DMS 273 treated with DMSO at 0.1 percent for 48 hours (cell line): Measurements from ENCODE around the gene IL1A.

Experiments used
- DNase-seq: peaks from one replicate; lab custom pipeline; 2025; lab: John Stamatoyannopoulos, UW

Gene IL1A

DNA sequence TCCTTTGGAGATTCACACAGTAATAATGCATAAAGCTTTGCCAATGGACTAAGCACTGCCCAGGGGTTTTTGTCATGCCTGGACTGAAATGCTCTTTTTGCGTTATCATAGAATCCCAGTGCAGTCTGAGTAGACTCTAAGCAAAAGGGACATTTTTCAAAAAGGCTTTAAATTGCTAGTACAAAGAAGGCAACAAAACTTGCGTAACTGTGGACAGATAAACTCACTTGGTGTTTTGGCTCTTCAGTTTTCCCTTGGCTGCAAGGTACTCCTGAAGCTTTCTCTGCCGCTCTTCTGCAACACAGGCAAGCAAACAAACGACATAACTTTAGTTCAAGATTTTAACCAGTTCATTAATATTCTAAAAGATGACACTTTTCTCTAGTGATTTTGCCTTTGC, 22.0 kb downstream of the IL1A start:
- DNase-seq = no peak

DNA sequence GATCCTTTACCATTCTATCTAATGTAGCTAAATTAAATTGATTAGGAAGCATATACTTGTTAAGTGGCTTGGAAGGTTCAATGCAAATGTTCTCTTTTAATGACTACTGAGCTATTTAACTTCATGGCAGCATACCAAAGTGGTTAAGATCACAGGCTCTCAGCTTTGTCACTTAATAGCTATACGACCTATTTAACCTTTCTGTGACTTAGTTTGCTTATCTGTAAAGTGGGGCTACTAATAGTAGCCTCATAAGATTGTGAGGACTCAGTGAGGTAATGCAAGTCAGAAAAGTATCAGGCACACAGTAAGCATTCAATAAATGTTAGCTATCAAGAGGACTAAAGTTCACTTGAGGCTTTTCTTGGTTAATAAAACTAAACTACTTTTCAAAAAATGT, 24.1 kb downstream of the IL1A start:
- no peak for DNase-seq

DNA sequence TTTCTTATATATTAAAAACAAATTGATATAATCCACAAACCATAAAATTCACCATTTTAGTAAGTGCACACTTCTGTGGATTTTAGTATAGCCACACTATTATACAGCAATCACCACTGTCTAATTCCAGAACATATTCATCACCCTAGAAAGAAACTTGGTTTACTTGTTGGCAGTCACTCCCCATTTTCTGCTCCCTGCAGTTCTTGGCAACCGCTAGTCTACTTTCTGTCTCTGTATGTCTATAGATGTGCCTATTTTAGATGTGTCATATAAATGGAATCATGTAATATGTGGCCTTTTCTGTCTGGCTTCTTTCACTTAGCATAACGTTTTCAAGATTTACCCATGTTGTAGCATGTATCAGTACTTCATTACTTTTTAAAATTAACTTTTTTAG, 25.6 kb downstream of the IL1A start:
- DNase-seq = no peak

DNA sequence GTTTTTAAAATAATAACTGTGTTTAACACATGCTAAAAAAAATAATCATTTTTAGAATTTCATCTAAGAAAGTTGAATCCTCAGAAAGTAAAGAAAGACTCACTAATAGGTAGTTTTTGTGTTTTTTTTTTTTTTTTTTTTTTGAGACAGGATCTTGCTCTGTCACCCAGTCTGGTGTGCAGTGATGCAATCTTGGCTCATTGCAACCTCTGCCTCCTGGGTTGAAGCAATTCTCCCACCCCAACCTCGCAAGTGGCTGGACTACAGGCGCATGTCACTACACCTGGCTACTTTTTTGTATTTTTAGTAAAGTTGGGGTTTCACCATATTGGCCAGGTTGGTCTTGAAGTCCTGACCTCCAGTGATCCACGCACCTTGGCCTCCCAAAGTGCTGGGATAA, 27.0 kb downstream of the IL1A start:
- DNase-seq = no peak

DNA sequence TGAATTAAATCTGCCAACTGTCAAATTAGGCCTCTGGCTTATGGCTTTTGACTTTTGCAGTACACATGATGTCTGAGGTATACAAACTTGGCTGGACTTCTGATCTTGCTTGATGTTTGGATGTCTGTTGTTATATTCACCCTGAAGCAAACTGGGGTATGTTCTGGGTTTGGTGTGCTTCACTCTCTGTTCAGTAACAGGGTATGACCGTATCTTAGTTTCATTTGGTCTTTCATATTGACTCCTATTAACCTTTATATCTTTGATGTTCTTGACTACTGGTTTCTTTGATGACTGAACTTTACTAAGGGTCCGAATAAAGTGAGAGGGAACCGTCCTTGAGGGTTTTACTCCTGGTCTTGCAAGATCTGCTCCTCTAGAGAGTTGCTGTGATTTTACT, 28.1 kb downstream of the IL1A start:
- DNase-seq = no peak

DNA sequence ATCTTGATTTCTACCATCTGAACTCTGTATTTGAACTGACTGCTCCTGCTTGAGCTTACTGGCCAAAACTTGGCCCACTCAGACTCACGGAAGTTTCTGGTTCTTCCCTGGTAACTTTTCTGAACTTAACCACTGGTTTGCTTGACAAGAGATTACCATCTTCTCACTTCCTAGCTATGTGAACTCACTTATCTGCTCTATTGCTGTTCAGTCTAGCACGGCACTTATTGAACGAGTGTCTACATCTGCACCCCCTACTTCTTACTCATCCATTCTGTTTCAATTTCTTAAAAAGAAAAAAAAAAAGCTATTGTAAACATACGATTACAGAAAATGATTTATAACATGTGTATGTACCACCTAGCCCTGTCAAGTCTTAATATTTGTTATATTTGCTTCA, 28.8 kb downstream of the IL1A start:
- DNase-seq = no peak

DNA sequence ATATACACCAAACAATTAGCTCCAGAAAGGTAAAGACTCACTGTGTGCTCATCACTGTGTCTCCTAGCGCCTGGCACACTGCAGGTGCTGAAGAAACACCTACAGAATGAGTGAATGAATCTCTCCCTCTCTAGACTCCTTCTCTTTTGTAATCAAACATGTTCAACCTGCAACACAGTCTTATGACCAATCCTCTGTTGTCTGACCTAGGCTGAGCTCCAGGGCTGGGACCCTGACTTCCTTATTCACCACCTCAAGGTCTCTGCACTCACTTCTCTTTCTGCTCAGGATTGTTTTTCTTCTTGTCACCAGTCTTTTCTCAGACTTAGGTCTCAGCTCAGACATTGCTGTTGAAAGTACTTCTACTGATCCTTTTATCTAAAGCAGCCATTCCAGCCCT, 29.7 kb downstream of the IL1A start:
- DNase-seq = no peak

DNA sequence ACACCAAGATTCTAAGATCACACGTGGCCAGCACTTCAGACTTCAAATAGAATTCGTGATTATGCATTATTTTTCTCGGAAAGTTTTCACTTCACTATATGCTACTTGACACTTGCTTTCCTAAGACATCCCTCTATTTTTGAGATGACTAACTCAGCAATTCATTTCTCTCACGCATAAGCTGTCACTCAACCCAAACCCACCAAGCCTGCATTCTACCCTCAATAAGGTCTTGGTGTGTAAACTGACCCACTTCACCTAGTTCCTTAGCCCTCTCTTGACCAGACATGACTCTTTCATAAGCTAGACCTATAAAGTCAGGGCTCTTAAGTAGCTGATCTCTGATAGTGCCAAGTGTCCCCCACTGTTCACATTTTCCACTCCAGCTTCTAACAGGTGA, 31.6 kb downstream of the IL1A start:
- DNase-seq = no peak

DNA sequence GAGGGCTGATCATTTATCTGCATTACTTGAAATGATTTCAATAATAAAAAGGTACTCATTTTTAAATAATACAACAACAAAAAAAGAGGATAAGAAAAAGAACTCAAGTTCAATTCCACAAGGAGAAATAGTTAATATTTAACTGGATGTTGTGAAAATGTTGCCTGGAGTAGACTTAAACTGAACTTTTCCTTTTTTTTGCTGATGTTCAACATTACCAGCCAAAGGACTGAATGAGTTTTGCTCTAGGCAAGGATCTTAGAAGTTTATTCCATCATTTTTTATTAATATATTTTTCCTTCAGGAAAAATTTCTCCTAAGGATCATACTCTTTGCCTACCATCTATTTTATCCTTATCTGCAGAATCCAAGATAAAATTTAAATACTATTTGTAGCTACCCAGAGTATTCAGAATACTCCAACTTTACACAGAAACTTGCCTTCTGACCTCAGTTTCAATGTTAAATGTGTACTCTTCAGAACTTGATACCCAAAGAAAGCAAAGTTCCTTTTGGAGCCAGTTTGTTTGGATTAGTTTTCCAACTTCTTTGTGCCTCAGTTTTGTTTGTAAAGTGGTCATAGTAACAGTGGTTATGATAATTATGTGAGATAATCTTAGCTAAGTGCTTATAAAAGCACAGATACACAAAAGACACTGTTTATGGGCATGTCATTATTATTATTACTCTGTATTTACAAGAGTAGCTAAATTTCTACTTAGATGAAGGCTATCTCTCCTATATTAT, 32.7 kb downstream of the IL1A start:
- no peak for DNase-seq

DNA sequence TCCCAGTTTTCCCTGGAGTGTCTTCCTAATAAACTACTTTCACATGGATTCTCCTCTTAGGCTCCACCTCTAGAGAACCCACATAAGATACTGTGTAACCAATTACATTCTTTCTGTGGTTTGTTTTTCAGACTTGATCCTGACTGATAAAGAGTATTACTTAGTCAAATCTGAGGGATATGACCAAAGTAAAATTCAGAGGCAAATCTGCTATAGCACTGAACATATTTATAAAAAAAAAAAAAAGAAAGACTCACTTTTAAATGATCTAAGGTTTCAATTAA, 33.8 kb downstream of the IL1A start:
- DNase-seq = no peak

DNA sequence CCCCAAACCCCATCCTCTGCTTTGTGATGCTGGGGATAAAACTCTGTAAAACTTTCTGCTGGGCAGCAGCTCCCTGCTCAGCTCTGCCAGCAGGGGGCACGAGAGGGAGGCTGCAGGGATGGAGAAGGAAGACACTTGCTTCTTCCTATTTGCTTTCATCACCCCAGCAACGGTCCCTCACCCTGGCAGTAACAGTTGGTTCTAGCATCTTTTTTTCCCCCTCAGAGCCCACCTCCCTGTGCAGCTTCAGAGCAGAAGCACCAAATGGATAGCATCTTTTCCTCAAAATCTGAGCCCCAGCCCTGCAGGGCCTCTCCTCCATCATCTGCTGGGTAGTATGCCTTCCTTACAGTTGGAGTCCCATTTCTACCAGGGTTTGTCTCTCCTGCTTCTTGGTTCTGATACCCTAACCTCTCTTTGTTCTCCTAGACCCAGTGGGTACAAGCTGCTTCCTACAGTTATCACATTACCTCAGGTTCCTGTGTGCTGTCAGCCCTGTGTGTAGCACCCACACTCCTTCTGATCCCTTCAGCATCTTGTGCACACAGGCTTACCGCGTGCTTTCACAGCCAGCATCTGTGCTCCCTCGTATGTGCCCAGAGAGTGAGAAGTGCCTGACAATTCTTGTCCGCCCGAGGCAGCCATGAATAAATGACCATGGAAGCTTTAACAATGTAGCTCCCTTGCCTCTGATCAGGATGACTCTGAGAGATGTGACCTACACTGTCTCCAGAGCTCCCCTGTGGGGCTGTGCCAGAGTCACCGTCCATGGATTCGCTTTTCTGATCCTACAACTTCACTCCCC, 34.3 kb downstream of the IL1A start:
- peak; percentile 3 for DNase-seq

DNA sequence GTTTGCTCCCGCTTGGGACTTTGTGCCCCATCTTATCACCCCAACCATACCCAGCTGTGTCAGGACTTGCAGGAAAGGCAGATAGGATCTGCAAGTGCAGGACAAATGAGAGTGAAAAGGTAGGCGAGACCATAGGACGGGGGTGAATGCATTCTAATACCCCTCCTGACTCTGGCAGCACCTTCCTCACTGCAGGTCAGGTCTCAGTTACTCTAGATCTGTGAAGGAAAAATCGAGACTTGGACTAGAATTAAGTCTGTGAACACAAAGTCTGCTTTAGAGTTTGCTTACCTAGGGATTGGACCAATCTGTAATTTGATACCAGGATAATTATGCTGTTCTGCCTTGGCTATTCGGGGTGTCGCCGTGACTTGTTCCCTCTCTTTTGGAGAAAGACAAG, 43.8 kb downstream of the IL1A start:
- no peak for DNase-seq

DNA sequence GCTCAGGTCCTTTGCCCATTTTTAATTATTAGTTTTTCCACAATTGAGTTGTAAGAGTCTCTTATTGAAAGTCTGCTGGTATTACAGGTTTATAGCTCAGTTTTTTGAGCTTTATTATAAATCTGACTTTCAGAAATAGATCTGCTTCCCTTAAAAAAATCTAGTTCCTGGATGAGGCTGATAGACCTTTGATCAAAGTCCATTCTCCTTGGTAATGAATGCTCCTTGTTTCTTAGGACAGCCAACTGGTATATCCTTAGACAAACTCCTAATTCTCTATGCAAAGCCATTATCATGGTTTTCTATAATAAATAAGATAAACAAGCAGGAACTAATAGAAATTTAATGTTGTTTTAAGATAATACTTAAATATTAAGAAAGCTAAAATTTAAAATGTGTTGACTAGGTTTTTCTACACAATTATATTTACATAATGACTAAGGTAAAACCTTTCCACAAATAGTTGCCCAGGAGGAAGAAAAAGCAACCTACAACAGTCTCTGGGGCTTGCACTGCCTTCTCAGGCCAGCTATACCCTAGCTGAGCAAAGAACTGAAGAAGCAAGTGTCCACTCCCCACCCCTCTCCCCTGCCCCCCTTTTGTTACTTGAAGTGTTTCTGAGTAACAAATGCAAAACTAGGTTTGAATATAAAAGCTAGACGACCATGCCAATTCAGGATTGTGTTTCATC, 46.6 kb downstream of the IL1A start:
- DNase-seq = no peak

DNA sequence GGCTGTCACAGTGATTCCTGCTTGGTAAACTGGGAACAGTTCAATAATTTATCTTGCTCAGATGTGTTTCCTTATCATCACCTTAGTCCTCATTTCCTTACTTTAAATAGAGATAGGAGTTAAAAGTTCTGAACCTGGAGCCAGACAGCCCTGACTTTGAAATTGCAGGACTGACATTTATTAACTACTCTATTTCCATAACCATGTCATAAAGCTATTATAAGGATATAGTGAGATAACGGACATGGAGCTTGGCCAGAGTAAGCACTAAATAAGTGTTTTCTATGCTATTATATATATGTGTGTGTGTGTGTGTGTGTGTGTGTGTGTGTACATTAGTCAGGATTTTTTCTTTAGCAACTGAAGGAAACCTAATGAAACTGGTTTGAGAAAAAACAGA, 50.4 kb downstream of the IL1A start:
- no peak for DNase-seq

DNA sequence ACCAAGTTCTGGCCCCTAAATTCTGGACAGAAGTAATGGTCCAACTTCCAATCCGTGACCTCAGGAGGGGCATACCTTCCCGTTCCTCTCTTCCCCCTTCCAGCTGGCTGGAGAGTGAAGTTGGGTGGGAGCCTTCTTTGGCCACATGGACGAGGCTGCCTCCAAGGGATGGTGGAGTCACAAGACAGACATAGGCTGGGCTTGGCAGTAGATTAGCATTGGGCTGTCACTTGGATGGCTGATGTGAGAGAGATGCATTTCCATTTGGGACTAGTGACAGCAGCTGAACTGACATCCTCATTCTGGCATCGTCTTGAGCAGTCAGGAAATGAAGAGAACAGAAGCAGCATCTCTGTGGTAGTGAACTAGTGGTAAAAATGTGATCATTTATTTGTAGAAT, 50.8 kb downstream of the IL1A start:
- DNase-seq = no peak

DNA sequence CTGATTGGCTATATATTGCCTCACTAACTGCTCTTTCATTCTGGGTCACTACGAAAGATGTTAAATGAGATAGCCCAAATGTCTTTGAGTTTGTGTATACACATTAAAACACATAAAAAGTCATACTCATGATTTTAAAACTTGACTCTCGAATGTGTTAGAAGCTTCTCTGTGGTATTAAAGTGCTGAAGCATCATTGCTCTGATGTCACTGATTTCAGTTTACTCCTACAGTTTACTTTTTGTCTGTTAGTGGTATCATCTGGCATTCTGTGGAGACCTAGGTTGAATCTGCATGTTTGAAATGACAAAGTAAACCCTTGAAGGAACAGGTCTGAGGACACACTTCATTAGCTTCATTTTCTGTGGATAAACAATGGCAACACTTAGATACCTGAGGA, 52.8 kb downstream of the IL1A start:
- no peak for DNase-seq

DNA sequence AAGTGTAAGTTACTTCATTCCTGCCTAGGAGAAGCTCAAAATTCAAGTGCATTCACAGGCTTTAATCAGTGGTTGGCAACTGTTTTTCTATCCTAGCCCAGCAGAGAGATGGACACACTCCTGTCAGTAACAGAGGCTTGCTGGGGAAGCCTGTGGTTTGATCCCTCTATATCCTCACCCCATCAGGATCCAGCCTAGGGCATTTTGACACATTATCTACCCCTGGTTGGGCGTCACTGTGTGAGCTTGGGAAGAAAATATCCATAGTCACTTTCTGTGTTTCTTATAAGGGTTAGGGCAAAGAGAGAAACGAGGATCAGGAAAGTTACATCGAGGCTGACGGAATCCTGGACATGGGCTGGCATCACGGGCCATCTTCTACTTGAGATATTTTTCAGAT, 53.5 kb downstream of the IL1A start:
- DNase-seq = no peak

DNA sequence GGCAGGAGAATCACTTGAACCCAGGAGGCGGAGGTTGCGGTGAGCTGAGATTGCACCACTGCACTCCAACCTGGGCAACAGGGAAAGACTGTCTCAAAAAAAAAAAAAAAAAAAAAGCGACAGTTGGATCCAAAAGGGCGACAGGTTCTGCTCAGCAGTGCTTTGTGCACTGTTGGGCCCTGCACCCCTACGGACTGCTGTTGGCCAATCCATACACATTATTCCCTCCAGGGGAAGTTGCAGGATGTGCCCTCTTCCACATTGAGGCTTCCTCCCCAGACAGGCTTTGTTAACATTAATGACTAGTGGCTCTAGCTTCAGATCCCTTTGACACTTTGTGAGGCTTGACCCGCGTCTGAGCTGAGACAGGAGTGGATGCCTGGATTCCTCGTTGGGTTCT, 54.1 kb downstream of the IL1A start:
- DNase-seq = no peak

DNA sequence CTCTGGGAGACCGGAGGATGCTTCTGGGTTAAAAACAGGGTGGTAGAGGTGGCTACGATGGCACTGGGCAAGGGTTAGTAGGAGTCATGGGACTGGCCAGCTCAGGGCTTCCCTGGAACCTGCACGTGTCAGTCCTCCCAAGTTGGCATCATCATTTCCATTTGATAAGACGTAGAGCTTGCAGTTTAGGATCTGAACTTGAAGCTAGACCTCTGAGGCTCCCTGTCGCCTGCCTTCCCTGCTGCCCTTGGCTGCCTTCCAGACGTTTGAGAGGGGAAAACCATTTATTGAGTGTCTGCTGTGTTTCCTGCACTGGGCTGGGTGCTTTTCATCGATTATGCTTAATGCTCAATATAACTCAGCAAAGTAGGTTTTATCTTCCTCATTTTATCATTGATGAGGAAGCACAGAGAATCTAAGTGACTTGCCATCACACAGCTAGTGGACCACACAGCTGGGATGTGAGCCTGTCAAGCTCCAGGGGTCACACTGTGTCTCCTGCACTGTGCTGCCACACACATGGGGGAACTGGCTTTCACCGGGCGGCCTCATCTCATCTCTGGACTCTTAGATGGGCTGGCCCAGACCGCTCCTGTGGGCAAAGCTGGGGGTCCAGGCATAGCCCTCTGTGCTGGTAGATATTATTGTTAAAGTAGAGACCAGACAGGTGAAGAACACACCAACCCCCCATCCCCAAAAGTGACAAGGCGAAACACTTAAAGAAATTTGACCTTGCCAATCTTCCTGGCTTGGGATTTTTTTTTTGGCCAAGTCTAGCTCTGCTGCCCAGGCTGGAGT, 55.7 kb downstream of the IL1A start:
- DNase-seq = no peak

DNA sequence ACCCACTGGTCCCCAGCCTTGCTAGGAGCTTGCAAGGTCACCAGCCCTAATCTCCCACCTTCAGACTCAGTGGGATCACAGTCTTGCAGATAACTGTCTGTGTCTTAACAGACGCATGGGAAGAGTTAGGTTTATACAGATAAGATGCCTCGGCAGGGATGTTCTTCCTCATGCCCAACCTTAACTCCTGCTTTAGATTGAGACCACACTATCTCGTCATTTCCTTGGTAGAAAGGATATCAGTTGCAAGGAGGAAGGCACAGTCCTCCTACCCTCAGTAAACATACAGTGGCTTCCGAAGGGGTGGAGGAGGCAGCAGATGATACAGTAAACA, 56.3 kb downstream of the IL1A start:
- DNase-seq = no peak

DNA sequence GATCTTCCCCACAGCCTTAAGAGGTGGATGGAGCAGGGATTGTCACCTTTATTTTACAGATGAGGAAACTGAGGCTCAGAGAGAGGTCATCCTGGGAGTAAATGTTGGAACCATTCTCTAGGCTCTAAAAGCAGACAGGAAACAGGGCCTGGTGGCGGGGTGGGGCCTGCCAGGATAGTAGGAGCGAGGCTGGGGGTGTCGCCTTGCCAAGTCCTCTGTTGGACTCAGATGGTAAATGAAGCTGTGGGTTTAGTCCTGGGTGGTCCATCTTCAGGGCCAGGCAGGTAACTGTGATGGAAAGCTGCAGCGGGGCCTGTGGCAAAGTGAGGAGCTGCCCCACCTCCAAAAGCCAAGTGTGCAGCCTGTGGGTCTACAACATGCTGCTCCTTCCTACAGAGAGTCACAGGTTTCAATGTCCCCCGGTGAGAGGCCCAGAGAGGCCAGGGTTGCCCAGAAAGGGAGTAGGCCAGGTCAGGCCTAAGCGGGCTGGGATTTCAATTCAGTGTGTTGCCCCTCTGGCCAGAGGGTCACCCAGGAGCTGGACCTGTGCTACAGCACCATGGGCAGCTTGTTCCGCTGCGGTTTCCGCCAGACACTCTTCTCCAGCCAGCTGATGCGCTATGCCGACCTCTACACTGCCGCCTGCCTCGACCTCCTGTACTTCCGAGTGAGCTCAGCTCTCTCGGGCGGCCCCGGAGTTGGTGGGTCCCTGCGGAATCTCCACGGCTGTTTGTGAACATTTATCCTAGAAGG, 56.8 kb downstream of the IL1A start:
- no peak for DNase-seq
